GM19193 (cell line): Measurements from ENCODE around the gene NUF2.

Experiments used
- POLR2A ChIP-seq: IDR thresholded peaks from 4 replicates; pipeline ENCODE4 v1.6.1; 2011; ENCODE audit not compliant: insufficient read depth, insufficient read length; ENCODE audit errors: extremely low read depth

NUF2 gene

DNA sequence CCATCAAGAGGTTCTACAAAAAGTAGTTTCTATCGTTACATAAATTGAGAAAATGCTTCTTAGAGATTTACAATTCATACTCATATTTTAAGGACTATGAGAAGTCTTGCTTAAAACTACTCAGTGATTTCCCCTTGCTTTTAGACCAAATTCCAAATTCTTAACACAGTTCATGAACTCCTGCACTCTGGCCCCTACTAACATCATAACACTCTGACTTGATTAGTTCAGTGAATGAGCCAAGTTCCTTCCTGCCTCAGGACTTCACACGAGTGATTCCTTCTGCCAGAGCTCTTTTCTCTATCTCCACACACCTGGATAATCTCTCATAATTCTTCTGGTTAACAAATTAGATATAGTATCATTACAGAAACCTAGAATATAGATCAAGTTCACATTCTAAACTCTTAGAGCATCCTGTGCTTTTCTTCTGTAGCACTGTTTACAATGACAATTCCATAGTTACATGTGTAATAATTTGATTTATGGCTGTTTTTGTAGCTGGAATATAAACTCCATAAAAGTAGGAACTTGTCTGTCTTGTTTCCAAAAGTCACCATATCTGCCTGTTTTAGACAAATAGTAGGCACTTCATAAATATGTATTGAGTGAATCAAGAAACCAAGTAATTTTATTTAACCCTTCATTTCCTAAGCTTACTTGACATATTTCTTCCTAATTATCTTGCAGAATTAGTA lies 59.9 kb downstream of the NUF2 start:
- no peak for TF ChIP-seq POLR2A

GRCh38 chr1:163382395-163382794 lies 60.6 kb downstream of the NUF2 start:
- no peak for TF ChIP-seq POLR2A

GRCh38 chr1:163387146-163387545 lies 65.4 kb downstream of the NUF2 start:
- TF ChIP-seq POLR2A = no peak

DNA sequence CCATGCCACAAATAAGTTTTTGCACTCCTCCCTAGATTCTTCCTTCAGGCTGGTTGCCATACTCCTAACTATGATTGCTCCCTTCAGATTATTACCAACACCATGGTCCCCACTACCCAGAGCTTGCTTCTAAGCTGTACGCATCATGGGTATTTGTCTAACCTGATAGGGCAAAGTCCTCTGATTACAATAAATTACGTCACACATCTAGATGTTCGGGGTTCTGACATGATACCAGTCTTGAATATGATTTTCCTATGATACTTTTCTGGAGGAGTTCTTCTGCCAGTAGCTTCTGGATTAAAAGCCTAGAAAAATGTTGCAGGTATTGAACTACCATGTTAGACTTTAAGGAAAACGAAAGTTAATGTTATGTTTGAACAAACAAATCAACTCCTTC lies 67.2 kb downstream of the NUF2 start:
- no peak for TF ChIP-seq POLR2A

DNA sequence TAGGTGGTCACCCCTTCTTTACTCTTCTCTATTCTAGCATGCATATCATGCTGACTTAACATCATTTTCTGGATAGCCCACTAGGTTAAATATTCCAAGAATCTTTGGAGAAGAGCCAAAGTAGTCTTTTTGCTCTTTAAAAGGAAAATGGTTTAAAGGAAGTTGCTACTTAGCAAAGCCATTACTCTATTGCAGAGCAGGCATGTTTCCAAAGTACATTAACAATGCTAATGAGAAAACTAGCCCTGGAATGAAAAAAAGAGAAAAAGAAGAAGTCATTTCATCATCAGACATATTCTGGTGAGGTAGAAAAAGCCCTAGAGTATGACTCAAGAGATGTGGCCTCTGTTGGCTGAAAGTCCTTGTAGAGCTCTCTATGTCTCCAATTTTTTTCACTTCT lies 74.0 kb downstream of the NUF2 start:
- TF ChIP-seq POLR2A = no peak

GRCh38 chr1:163397451-163398200 lies 75.9 kb downstream of the NUF2 start:
- TF ChIP-seq POLR2A = no peak

- TF ChIP-seq POLR2A = no peak
These were observed 77.2 kb downstream of the NUF2 start for GRCh38 chr1:163399001-163399400.

DNA sequence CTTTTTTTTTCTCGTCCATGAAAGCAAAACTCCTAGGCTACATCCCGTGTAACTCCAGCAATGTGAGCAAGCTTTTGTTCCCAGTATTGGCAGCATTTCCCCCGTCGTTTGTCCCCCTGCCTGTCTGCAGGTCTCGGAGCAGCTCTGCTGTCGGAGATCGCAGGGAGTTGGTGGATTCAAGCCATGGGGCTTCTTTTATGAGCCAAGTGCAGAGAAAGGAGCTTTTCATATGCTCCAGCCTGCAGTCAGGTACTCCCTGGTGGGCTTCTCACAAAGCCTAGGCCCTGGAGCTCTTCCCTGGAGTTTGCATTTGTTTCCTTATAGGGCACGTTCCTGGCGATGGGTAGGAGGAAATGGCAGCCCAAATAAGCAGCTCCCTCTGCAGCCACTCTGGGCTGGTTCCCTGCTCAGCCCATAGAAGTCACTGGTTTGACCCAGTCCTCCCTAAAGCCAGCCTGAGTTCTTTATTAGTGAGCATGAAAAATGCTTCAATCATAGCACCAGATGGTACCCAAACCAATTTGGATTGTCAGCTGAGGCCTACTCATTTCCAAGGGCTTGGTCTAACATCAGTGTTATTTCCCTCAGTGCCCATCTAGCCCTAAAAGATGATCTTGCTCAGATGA lies 78.3 kb downstream of the NUF2 start:
- TF ChIP-seq POLR2A = no peak

DNA sequence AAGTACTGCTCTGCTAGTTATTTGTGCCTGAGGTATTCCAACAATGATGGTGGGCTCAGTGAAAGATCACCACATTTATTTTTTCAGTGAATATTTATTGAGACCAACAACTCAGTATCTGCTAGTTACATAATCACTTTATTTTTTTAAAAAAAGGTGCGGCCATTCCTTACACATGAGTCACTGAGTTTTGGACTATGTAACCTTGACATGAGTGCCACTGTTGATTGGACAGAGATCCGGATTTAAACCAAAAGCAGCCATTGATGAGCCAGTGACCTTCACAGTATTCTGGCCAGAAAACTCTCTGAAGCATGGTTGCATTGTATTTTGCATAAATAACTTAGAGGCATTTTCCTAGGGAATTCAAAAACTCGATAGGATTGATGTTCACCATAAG lies 79.5 kb downstream of the NUF2 start:
- no peak for TF ChIP-seq POLR2A
